B cell (primary cell): ENCODE measurements around the gene CMTR1. TPM values are rescaled to one million over a fixed set of nuclear protein-coding genes. Genes with fewer than 3 reads are reported as not detected.

Experiments used
- ATAC-seq: fragments of 200-7000 bp; cut with Tn5 transposase; one replicate; pipeline ENCODE4 v1.10.0; 2021; ENCODE audit warnings: low read depth, mild to moderate bottlenecking, moderate number of reproducible peaks, moderate library complexity
- CTCF ChIA-PET: fragments of 350-600 bp; sonication (Branson Sonifier 250); formaldehyde crosslinking; loops from one replicate; lab custom pipeline; 2021; ENCODE audit warnings: antibody characterized with exemption, inconsistent platforms; lab: Charles Lee
- POLR2A ChIA-PET: fragments of 350-600 bp; sonication (Branson Sonifier 250); formaldehyde crosslinking; loops from one replicate; lab custom pipeline; 2021; ENCODE audit warnings: antibody characterized with exemption; lab: Charles Lee
- DNase-seq: peaks from one replicate; pipeline ENCODE4 v3.0.0; 2013
- H2AFZ ChIP-seq: 2 replicates; pipeline ENCODE4 v1.6.1; 2012; ENCODE audit warnings: mild to moderate bottlenecking, low read depth, low read length; ENCODE audit not compliant: insufficient read depth, poor library complexity, severe bottlenecking
- H3K27ac ChIP-seq, 2 donors: 1 replicate in 1 of 2; 2 replicates in 1 of 2; pipeline ENCODE4 v1.5.1; 2012 to 2013; ENCODE audit warnings: low read length in 2 of 2, mild to moderate bottlenecking in 2 of 2, moderate library complexity in 1 of 2
- H3K27me3 ChIP-seq, 4 experiments: fragments of 200-600 bp in 1 of 4; sonication (generic) in 1 of 4; replicated peaks in 1 of 4; 1 replicate in 2 of 4; 2 replicates in 2 of 4; pipeline versions ENCODE4 v1.6.1 to v1.7.0; 2013 to 2016; ENCODE audit warnings: low read length in 3 of 4, mild to moderate bottlenecking in 2 of 4, mixed read lengths in 1 of 4, moderate library complexity in 1 of 4; ENCODE audit not compliant: insufficient read depth in 4 of 4, control insufficient read depth in 3 of 4; ENCODE audit errors: control extremely low read depth in 1 of 4
- H3K36me3 ChIP-seq, 2 experiments: replicated peaks in 1 of 2; 1 replicate in 1 of 2; 2 replicates in 1 of 2; pipeline versions ENCODE4 v1.6.1 to v1.7.1; 2013; ENCODE audit warnings: low read length in 1 of 2; ENCODE audit not compliant: insufficient read depth in 2 of 2, control insufficient read depth in 1 of 2; ENCODE audit errors: control extremely low read depth in 1 of 2, extremely low read depth in 1 of 2
- H3K4me1 ChIP-seq, 2 donors: fragments of 200-600 bp in 1 of 2; sonication (generic) in 1 of 2; 1 replicate in 1 of 2; 2 replicates in 1 of 2; pipeline versions ENCODE4 v1.5.1 to v1.6.1; 2013 to 2017; ENCODE audit warnings: low read length in 2 of 2; ENCODE audit not compliant: control insufficient read depth in 2 of 2, insufficient read depth in 2 of 2
- H3K4me2 ChIP-seq: replicated peaks from 2 replicates; pipeline ENCODE3; 2012; ENCODE audit warnings: mild to moderate bottlenecking, low read depth, low read length; ENCODE audit not compliant: poor library complexity, severe bottlenecking
- H3K4me3 ChIP-seq, 5 experiments: fragments of 200-600 bp in 1 of 5; sonication (generic) in 1 of 5; 1 replicate in 3 of 5; 2 replicates in 2 of 5; pipeline versions ENCODE4 v1.5.1 to v1.7.0; 2011 to 2016; ENCODE audit warnings: low read length in 4 of 5, mild to moderate bottlenecking in 4 of 5, low read depth in 2 of 5, control low read depth in 1 of 5, moderate library complexity in 1 of 5; ENCODE audit not compliant: insufficient read depth in 1 of 5; ENCODE audit errors: control extremely low read depth in 1 of 5, extremely low read depth in 1 of 5
- H3K79me2 ChIP-seq: fragments of 200-600 bp; sonication (generic); one replicate; pipeline ENCODE4 v1.6.0; 2016; ENCODE audit warnings: low read length; ENCODE audit not compliant: control insufficient read depth, insufficient read depth
- H3K9ac ChIP-seq: fragments of 200-600 bp; sonication (generic); 2 replicates; pipeline ENCODE4 v1.6.1; 2017; ENCODE audit warnings: mild to moderate bottlenecking, low read length, moderate library complexity
- H3K9me3 ChIP-seq, 3 donors: one replicate each; pipeline versions ENCODE4 v1.6.1 to v1.7.1; 2013; ENCODE audit warnings: low read length in 2 of 3; ENCODE audit not compliant: control insufficient read depth in 2 of 3, insufficient read depth in 1 of 3; ENCODE audit errors: control extremely low read depth in 1 of 3
- H4K20me1 ChIP-seq: 2 replicates; pipeline ENCODE4 v1.6.0; 2012; ENCODE audit warnings: mild to moderate bottlenecking, low read length; ENCODE audit not compliant: insufficient read depth, control insufficient read depth, poor library complexity, severe bottlenecking
- H3K27ac Mint-ChIP-seq: one replicate; pipeline ENCODE4 v1.8.0; 2021; ENCODE audit warnings: mixed read lengths
- H3K27me3 Mint-ChIP-seq: one replicate; pipeline ENCODE4 v1.8.0; 2021; ENCODE audit warnings: mixed read lengths
- H3K4me1 Mint-ChIP-seq: one replicate; pipeline ENCODE4 v1.8.0; 2021; ENCODE audit warnings: mixed read lengths
- H3K4me3 Mint-ChIP-seq: one replicate; pipeline ENCODE4 v1.8.0; 2021; ENCODE audit warnings: mixed read lengths
- H3K9me3 Mint-ChIP-seq: one replicate; pipeline ENCODE4 v1.8.0; 2022; ENCODE audit warnings: mixed read lengths; ENCODE audit not compliant: insufficient read depth
- CTCF ChIP-seq: fragments of 200-600 bp; IDR thresholded peaks from one replicate; pipeline ENCODE4 v1.8.0; 2022; ENCODE audit warnings: antibody characterized with exemption, mild to moderate bottlenecking
- EZH2 ChIP-seq: IDR thresholded peaks from 2 replicates; pipeline ENCODE4 v1.6.1; 2012; ENCODE audit warnings: borderline replicate concordance, low read depth, mild to moderate bottlenecking, moderate library complexity, low read length; ENCODE audit not compliant: insufficient read depth, poor library complexity, severe bottlenecking
- WGBS: methylation state at CpG from one replicate; pipeline ENCODE4 v1.1.5; 2013; ENCODE audit warnings: missing lambda C conversion rate; ENCODE audit not compliant: insufficient coverage; 5-methylcytosine and 5-hydroxymethylcytosine counted together
- intact Hi-C: fragments of 100-400 bp; cut with micrococcal nuclease; formaldehyde crosslinking; loops from one replicate; pipeline ENCODE4 v1.10.0; 2022
- polyA plus RNA-seq: library from polyadenylated mRNA; depleted of rRNA; stranded (reverse); fragments of >200 nt; gene quantifications from 2 replicates; pipeline ENCODE4 v1.2.3, GENCODE V29; 2012
- total RNA-seq, 2 donors: library from RNA; stranded (reverse); fragments of 120-200 nt in 1 of 2; gene quantifications; 1 replicate in 1 of 2; 2 replicates in 1 of 2; pipeline versions ENCODE4 v1.2.3 to v1.2.4, GENCODE V29; 2013 to 2022

Gene CMTR1
- total and polyA plus RNA-seq, 2 donors (not counting 1 experiment from before 2014, with no cell fraction given): 46.0 to 82.9 TPM

DNA sequence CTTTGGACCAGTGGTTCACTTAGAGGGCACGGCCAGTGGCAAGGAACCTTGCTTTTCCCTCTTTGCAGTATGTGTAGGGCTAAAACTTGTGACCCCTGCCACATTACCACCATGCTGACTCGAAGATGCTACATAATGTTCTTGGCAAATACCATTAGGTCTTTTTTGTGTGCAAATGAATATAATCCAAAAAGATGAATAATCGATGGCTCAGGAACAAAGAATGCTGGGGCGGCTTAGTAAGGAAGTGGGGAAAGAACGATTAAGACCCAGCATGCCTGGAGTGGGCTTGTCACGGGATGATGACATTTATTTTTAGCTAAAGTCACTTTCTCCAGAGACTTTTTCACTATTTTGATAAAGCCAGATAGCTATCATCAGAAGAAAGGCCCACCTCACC, 23.1 kb downstream of the CMTR1 start:
- ATAC-seq (no peak), DNase-seq (no peak)
- Histone ChIP-seq H3K9ac (no peak overlapping the region), H3K79me2 (peaks cover 14% of the 10 kb centered on the region), H2AFZ (no peak overlapping the region), H3K4me1 (no peaks in the 10 kb centered on the region), H3K4me2 (no peak overlapping the region), H3K27me3 (no peaks in the 10 kb centered on the region), H3K36me3 (peaks cover 5 to 91% of the 10 kb centered on the region in 2 experiments), H3K27ac (no peak overlapping the region), H3K9me3 (no peaks in the 10 kb centered on the region), H3K4me3 (no peak overlapping the region), H4K20me1 (peaks cover 11% of the 10 kb centered on the region)
- Mint-ChIP-seq H3K4me3 (no peak overlapping the region), H3K27ac (no peak overlapping the region), H3K9me3 (no peaks in the 10 kb centered on the region), H3K27me3 (no peaks in the 10 kb centered on the region), H3K4me1 (no peaks in the 10 kb centered on the region)
- intact Hi-C loops: no loop called here
- TF ChIP-seq EZH2: no peak
- TF ChIP-seq CTCF: no peak
- ChIA-PET POLR2A (no interaction called here), CTCF (interaction anchor here (1.2 kb wide), 1 partner anchor 16 kb away, joined by 3 read pairs; no protein-coding TSS in a partner anchor)
- WGBS: 100% methylated on average over 3 of the region's 6 CpGs

DNA sequence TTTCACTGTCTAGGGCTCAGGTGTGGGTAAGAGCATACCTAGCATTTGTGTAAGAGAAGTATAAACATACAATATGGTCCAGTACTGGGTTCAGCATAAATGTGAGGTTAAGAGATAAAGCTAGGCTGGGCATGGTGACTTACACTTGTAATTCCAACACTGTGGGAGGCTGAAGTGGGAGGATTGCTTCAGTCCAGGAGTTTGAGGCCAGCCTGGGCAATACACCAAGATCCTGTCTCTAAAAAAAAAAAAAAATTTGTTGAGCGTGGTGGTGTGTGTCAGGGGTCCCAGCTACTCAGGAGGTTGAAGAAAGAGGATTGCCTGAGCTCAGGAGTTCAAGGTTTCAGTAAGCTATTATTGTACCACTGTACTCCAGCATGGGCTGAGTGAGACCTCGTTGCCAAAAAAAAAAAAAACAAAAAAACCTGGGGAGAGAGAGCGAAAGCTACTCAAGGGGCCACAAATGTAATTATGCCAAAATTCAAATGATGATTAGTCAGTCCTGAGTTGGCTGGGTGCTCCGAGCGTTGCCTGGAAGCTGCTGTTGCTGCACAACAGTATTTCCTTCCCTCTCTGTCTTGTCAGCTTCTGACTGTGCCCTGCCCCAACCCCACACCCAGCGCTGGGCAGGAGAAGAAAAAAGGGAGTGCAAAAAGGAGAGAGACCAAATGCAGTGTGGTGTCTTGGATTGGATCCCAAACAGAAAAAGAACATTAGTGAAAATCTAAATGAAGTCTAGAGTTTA, 24.0 kb downstream of the CMTR1 start:
- H3K4me3 Mint-ChIP-seq: no peak overlapping the region
- no peak for TF ChIP-seq CTCF
- TF ChIP-seq EZH2: no peak
- no peak for DNase-seq
- Histone ChIP-seq H3K4me1 (no peaks in the 10 kb centered on the region), H2AFZ (no peak overlapping the region), H3K4me3 (no peak overlapping the region), H4K20me1 (peaks cover 11% of the 10 kb centered on the region), H3K36me3 (peaks cover 0 to 91% of the 10 kb centered on the region in 2 experiments), H3K79me2 (peaks cover 12% of the 10 kb centered on the region), H3K9ac (no peak overlapping the region), H3K9me3 (no peaks in the 10 kb centered on the region), H3K27ac (no peak overlapping the region), H3K27me3 (no peaks in the 10 kb centered on the region), H3K4me2 (no peak overlapping the region)
- H3K27ac Mint-ChIP-seq: no peak overlapping the region
- H3K27me3 Mint-ChIP-seq: no peaks in the 10 kb centered on the region
- ChIA-PET CTCF (interaction anchor here (1.2 kb wide), 1 partner anchor 17 kb away, joined by 3 read pairs; no protein-coding TSS in a partner anchor), POLR2A (interaction anchor here (0.6 kb wide), 1 partner anchor 16 kb away, joined by 7 read pairs; no protein-coding TSS in a partner anchor)
- H3K4me1 Mint-ChIP-seq: no peaks in the 10 kb centered on the region
- no CpG with 5 or more reads among the region's 6 CpGs for WGBS
- intact Hi-C loops: no loop called here
- no peak for ATAC-seq
- H3K9me3 Mint-ChIP-seq: no peaks in the 10 kb centered on the region
